Tibial nerve (tissue), 4 donors: ENCODE measurements around the gene PRICKLE2.

Experiments
- EP300 ChIP-seq, 2 donors: sonication (generic); formaldehyde crosslinking; IDR thresholded peaks; one replicate each; pipeline ENCODE4 v1.6.1; 2017; ENCODE audit warnings: antibody characterized with exemption in 2 of 2, mild to moderate bottlenecking in 1 of 2
- POLR2A ChIP-seq, 2 donors: fragments of 450-650 bp; IDR thresholded peaks; one replicate each; pipeline ENCODE4 v1.6.1; 2017; ENCODE audit warnings: antibody characterized with exemption in 2 of 2, mild to moderate bottlenecking in 2 of 2, moderate library complexity in 2 of 2
- TF ChIP-seq, protein P1 (sequence below), 5 experiments: fragments of 200-600 bp in 3 of 5; fragments of 450-650 bp in 2 of 5; sonication (generic) in 3 of 5; IDR thresholded peaks; one replicate each; pipeline ENCODE4 v1.5.1; 2016 to 2019; ENCODE audit warnings: antibody characterized with exemption in 5 of 5, mild to moderate bottlenecking in 3 of 5, moderate library complexity in 2 of 5

- TF ChIP-seq POLR2A (IDR thresholded peaks at IDR 0.05) = no peak
- TF ChIP-seq, protein P1, sequence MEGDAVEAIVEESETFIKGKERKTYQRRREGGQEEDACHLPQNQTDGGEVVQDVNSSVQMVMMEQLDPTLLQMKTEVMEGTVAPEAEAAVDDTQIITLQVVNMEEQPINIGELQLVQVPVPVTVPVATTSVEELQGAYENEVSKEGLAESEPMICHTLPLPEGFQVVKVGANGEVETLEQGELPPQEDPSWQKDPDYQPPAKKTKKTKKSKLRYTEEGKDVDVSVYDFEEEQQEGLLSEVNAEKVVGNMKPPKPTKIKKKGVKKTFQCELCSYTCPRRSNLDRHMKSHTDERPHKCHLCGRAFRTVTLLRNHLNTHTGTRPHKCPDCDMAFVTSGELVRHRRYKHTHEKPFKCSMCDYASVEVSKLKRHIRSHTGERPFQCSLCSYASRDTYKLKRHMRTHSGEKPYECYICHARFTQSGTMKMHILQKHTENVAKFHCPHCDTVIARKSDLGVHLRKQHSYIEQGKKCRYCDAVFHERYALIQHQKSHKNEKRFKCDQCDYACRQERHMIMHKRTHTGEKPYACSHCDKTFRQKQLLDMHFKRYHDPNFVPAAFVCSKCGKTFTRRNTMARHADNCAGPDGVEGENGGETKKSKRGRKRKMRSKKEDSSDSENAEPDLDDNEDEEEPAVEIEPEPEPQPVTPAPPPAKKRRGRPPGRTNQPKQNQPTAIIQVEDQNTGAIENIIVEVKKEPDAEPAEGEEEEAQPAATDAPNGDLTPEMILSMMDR (IDR thresholded peaks at IDR 0.05) = peak in 1 of 5 experiments; percentile 11
- peak in 1 of 2 donors; percentile 78 for TF ChIP-seq EP300 (IDR thresholded peaks at IDR 0.05)
Observed at GRCh38 chr3:64187065-64187959, 38.0 kb downstream of the PRICKLE2 start.
